Right ventricle myocardium inferior (tissue), 1 donor: ENCODE measurements around the gene CANT1. TPM values are rescaled to one million over a fixed set of nuclear protein-coding genes. Genes with fewer than 3 reads are reported as not detected.

Source experiments
- ATAC-seq: fragments of 200-7000 bp; cut with Tn5 transposase; one replicate; pipeline ENCODE4 v1.9.1; 2020; ENCODE audit warnings: mild to moderate bottlenecking, moderate library complexity
- DNase-seq: peaks from one replicate; pipeline ENCODE4 v3.0.0; 2021; ENCODE audit errors: missing footprints
- intact Hi-C: fragments of 100-400 bp; cut with DNase I; formaldehyde crosslinking; loops from one replicate; pipeline ENCODE4 v1.11.0; 2022
- total RNA-seq: library from RNA; stranded (reverse); fragmentation: NEBNext Ultra II Directional; extraction: Animal tissue kit (Norgen Biotek cat#: 25700); gene quantifications from one replicate; pipeline ENCODE4 v1.2.1, GENCODE V29; 2021
- donor health status: DM: no; HTN: yes; CAD: no; lungs with severe emphysema.

The CANT1 gene
- total RNA-seq, 1 donor from 2014 or later, result 31.1 TPM

- ATAC-seq (no peak), DNase-seq (peak; percentile 30)
- intact Hi-C loops, result no loop called here
These were observed 17.5 kb downstream of the CANT1 start for GRCh38 chr17:78991906-78992532.

GRCh38 chr17:78991017-78991738, 18.4 kb downstream of the CANT1 start:
- ATAC-seq, result no peak

GRCh38 chr17:78990349-78991016, 19.1 kb downstream of the CANT1 start:
- intact Hi-C loops, result no loop called here
- ATAC-seq (no peak), DNase-seq (peak; percentile 60)

More at GRCh38 chr17:78991017-78991738, 18.4 kb downstream of the CANT1 start:
- DNase-seq, result peak; percentile 35
- intact Hi-C loops, result no loop called here

GRCh38 chr17:78988152-78988551, 21.4 kb downstream of the CANT1 start:
- DNase-seq, result peak; percentile 33
- intact Hi-C loops, result no loop called here

GRCh38 chr17:78986649-78987328, 22.8 kb downstream of the CANT1 start:
- ATAC-seq (peak; percentile 52), DNase-seq (peak; percentile 53)
- intact Hi-C loops, result loop anchor here (2.0 kb wide), 1 partner anchor 40 kb away; no protein-coding TSS in a partner anchor

More at GRCh38 chr17:78988152-78988551, 21.4 kb downstream of the CANT1 start:
- ATAC-seq, result no peak

- ATAC-seq, result peak; percentile 73
- DNase-seq, result peak; percentile 52
- intact Hi-C loops, result loop anchor here (2.0 kb wide), 1 partner anchor 41 kb away; no protein-coding TSS in a partner anchor
These were observed 23.4 kb downstream of the CANT1 start for GRCh38 chr17:78986048-78986648.

GRCh38 chr17:78985395-78985794, 24.2 kb downstream of the CANT1 start:
- DNase-seq, result no peak
- intact Hi-C loops, result no loop called here
- no peak for ATAC-seq

GRCh38 chr17:78981010-78981888, 28.3 kb downstream of the CANT1 start:
- intact Hi-C loops, result no loop called here
- DNase-seq, result peak; percentile 42

GRCh38 chr17:78980624-78980972, 29.0 kb downstream of the CANT1 start:
- DNase-seq (peak; percentile 50), ATAC-seq (no peak)
- intact Hi-C loops, result no loop called here

More at GRCh38 chr17:78981010-78981888, 28.3 kb downstream of the CANT1 start:
- no peak for ATAC-seq

GRCh38 chr17:78979780-78980623, 29.6 kb downstream of the CANT1 start, which contains the start of gene LGALS3BP:
TSS of gene LGALS3BP (minus strand) at chr17:78979923. CDS start at chr17:78977191, 2,732 bp downstream.
- ATAC-seq, result peak; percentile 73
- DNase-seq, result peak; percentile 85
- intact Hi-C loops, result loop anchor here (10.0 kb wide), 1 partner anchor 255 kb away; no protein-coding TSS in a partner anchor

- intact Hi-C loops, result loop anchor here (10.0 kb wide), 1 partner anchor 253 kb away; no protein-coding TSS in a partner anchor
- DNase-seq, result peak; percentile 74
- peak; percentile 68 for ATAC-seq
These were observed 31.3 kb downstream of the CANT1 start for GRCh38 chr17:78977997-78978973.

GRCh38 chr17:78977681-78977943, 32.0 kb downstream of the CANT1 start:
- DNase-seq (peak; percentile 45), ATAC-seq (no peak)
- intact Hi-C loops, result loop anchor here (10.0 kb wide), 1 partner anchor 253 kb away; no protein-coding TSS in a partner anchor

- ATAC-seq (no peak), DNase-seq (peak; percentile 57)
- intact Hi-C loops, result loop anchor here (10.0 kb wide), 1 partner anchor 252 kb away; no protein-coding TSS in a partner anchor
These were observed 32.5 kb downstream of the CANT1 start for GRCh38 chr17:78976907-78977680.

- ATAC-seq, result peak; percentile 47
- peak; percentile 76 for DNase-seq
- intact Hi-C loops, result loop anchor here (5.0 to 10.0 kb wide), 2 partner anchors 48 to 250 kb away; partner anchors contain the start of gene TIMP2
These were observed 34.7 kb downstream of the CANT1 start for GRCh38 chr17:78974635-78975591.
